Mucosa of stomach (tissue), 1 donor: Measurements from ENCODE around the gene MEF2C.
A peak's percentile ranks its signal among the peaks of the same experiment; 100 is the strongest.
"Not testable (repeated sequence)": the region's sequence is repeated elsewhere in the genome, so short reads cannot be mapped to it uniquely, and the experiment has no call there.

ENCODE experiments used
- H3K27me3 ChIP-seq: one replicate; pipeline ENCODE4 v1.7.0; 2013; ENCODE audit warnings: mild to moderate bottlenecking, low read length; ENCODE audit not compliant: control insufficient read depth, insufficient read depth
- H3K36me3 ChIP-seq: one replicate; pipeline ENCODE4 v1.7.0; 2013; ENCODE audit warnings: low read length; ENCODE audit not compliant: control insufficient read depth, insufficient read depth
- H3K4me1 ChIP-seq: one replicate; pipeline ENCODE4 v1.7.0; 2013; ENCODE audit warnings: mild to moderate bottlenecking, low read length; ENCODE audit not compliant: control insufficient read depth, insufficient read depth
- H3K4me3 ChIP-seq: one replicate; pipeline ENCODE4 v1.7.0; 2013; ENCODE audit warnings: low read length
- H3K9ac ChIP-seq: one replicate; pipeline ENCODE4 v1.7.0; 2013; ENCODE audit warnings: mild to moderate bottlenecking, low read length, moderate library complexity
- H3K9me3 ChIP-seq: one replicate; pipeline ENCODE4 v1.7.0; 2013; ENCODE audit warnings: mild to moderate bottlenecking, low read length, moderate library complexity; ENCODE audit not compliant: control insufficient read depth
- donor health status: Pancreatic carcinoma.

The MEF2C gene

GRCh38 chr5:88901077-88901476 is 18.1 kb upstream of the MEF2C start:
- H3K4me3 ChIP-seq, H3K27me3 ChIP-seq, H3K9ac ChIP-seq, H3K36me3 ChIP-seq, H3K9me3 ChIP-seq, H3K4me1 ChIP-seq: not testable (repeated sequence)

GRCh38 chr5:88899096-88899737 is 16.2 kb upstream of the MEF2C start:
- H3K36me3 ChIP-seq, result no peaks in the 10 kb centered on the region
- H3K4me3 ChIP-seq, result no peak overlapping the region
- H3K27me3 ChIP-seq, result no peaks in the 10 kb centered on the region
- no peaks in the 10 kb centered on the region for H3K4me1 ChIP-seq
- no peak overlapping the region for H3K9ac ChIP-seq
- no peaks in the 10 kb centered on the region for H3K9me3 ChIP-seq

- Histone ChIP-seq H3K9me3 (no peaks in the 10 kb centered on the region), H3K4me1 (no peaks in the 10 kb centered on the region), H3K4me3 (no peak overlapping the region), H3K36me3 (no peaks in the 10 kb centered on the region), H3K27me3 (no peaks in the 10 kb centered on the region), H3K9ac (no peak overlapping the region)
Measured at GRCh38 chr5:88897748-88898147, 14.8 kb upstream of the MEF2C start.

- Histone ChIP-seq H3K9me3 (no peaks in the 10 kb centered on the region), H3K36me3 (no peaks in the 10 kb centered on the region), H3K27me3 (no peaks in the 10 kb centered on the region), H3K9ac (no peak overlapping the region), H3K4me1 (no peaks in the 10 kb centered on the region), H3K4me3 (no peak overlapping the region)
Measured at GRCh38 chr5:88895681-88896501, 12.9 kb upstream of the MEF2C start.

- Histone ChIP-seq H3K4me1 (no peaks in the 10 kb centered on the region), H3K36me3 (no peaks in the 10 kb centered on the region), H3K9me3 (no peaks in the 10 kb centered on the region)
Measured at GRCh38 chr5:88892669-88893068, 9.7 kb upstream of the MEF2C start.

GRCh38 chr5:88890070-88890781 is 7.2 kb upstream of the MEF2C start:
- peak overlapping the region; percentile 65 for H3K9ac ChIP-seq
- H3K36me3 ChIP-seq, result no peaks in the 10 kb centered on the region
- peaks cover 12% of the 10 kb centered on the region for H3K27me3 ChIP-seq
- H3K4me1 ChIP-seq, result no peaks in the 10 kb centered on the region
- H3K4me3 ChIP-seq, result peak overlapping the region; percentile 56
- H3K9me3 ChIP-seq, result no peaks in the 10 kb centered on the region

More at GRCh38 chr5:88892669-88893068, 9.7 kb upstream of the MEF2C start:
- peaks cover 12% of the 10 kb centered on the region for H3K27me3 ChIP-seq
- no peak overlapping the region for H3K9ac ChIP-seq
- H3K4me3 ChIP-seq, result no peak overlapping the region

GRCh38 chr5:88889189-88890069 is 6.4 kb upstream of the MEF2C start:
- Histone ChIP-seq H3K36me3 (no peaks in the 10 kb centered on the region), H3K4me1 (no peaks in the 10 kb centered on the region), H3K27me3 (peaks cover 13% of the 10 kb centered on the region), H3K9me3 (no peaks in the 10 kb centered on the region), H3K4me3 (peak overlapping the region; percentile 56), H3K9ac (peak overlapping the region; percentile 65)

- Histone ChIP-seq H3K36me3 (no peaks in the 10 kb centered on the region), H3K9ac (peak overlapping the region; percentile 65), H3K9me3 (no peaks in the 10 kb centered on the region), H3K4me1 (no peaks in the 10 kb centered on the region), H3K27me3 (peaks cover 17% of the 10 kb centered on the region), H3K4me3 (no peak overlapping the region)
Measured at GRCh38 chr5:88888848-88889188, 5.8 kb upstream of the MEF2C start.

- no peak overlapping the region for H3K9ac ChIP-seq
- no peaks in the 10 kb centered on the region for H3K4me1 ChIP-seq
- no peaks in the 10 kb centered on the region for H3K9me3 ChIP-seq
- no peaks in the 10 kb centered on the region for H3K36me3 ChIP-seq
- H3K4me3 ChIP-seq, result no peak overlapping the region
- peaks cover 17% of the 10 kb centered on the region for H3K27me3 ChIP-seq
Measured at GRCh38 chr5:88888291-88888690, 5.3 kb upstream of the MEF2C start.

- Histone ChIP-seq H3K27me3 (peaks cover 17% of the 10 kb centered on the region), H3K4me1 (no peaks in the 10 kb centered on the region), H3K36me3 (no peaks in the 10 kb centered on the region), H3K9me3 (no peaks in the 10 kb centered on the region), H3K9ac (no peak overlapping the region), H3K4me3 (no peak overlapping the region)
Measured at GRCh38 chr5:88887342-88887741, 4.4 kb upstream of the MEF2C start.

GRCh38 chr5:88886746-88887341 is 3.9 kb upstream of the MEF2C start:
- H3K4me1 ChIP-seq, result no peaks in the 10 kb centered on the region
- no peak overlapping the region for H3K9ac ChIP-seq
- H3K36me3 ChIP-seq, result no peaks in the 10 kb centered on the region
- no peak overlapping the region for H3K4me3 ChIP-seq
- no peaks in the 10 kb centered on the region for H3K9me3 ChIP-seq
- H3K27me3 ChIP-seq, result peaks cover 17% of the 10 kb centered on the region
